ENCODE data around the gene CHAC1.

The CHAC1 gene, protein sequence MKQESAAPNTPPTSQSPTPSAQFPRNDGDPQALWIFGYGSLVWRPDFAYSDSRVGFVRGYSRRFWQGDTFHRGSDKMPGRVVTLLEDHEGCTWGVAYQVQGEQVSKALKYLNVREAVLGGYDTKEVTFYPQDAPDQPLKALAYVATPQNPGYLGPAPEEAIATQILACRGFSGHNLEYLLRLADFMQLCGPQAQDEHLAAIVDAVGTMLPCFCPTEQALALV

DNA sequence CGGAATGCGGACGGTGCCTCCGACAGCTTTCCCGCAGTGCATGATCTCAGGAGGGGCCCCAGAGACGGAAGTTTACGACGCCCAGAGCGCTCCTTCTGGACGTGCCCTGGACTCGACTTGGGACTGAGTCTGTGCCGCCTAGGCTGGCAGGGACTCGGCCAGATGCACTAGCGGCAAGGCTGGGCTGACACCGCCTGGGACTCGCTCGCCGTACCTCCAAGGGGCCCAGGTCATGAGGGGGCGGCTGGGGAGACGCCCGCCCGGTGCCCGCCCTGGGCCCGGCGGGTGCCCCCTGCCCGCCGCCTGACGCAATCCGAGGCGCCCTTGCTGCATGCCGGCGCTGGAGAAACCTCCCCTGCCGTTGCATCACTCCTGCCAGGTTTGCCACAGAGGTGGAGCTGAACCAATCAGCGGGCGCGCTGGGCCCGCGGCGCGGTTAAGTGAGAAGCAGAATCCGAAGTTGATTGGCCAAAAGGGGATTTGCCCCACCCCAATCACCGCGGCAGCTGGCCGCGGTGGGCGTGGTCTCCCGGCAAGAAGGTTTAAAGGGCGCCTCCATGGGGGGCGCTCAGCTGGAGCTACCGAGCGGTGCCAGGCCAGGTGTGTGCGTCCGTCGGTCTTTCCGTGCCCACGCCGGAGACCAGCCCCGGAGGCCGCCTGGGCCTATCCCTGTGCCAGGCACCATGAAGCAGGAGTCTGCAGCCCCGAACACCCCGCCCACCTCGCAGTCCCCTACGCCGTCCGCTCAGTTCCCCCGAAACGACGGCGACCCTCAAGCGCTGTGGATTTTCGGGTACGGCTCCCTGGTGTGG, at the start of gene CHAC1:
TSS of gene CHAC1 (plus strand) at position 571 of the 812 bp plus-strand sequence. CDS start at position 684, 113 bp downstream.
- peak; percentile 91 for DNase-seq

DNA sequence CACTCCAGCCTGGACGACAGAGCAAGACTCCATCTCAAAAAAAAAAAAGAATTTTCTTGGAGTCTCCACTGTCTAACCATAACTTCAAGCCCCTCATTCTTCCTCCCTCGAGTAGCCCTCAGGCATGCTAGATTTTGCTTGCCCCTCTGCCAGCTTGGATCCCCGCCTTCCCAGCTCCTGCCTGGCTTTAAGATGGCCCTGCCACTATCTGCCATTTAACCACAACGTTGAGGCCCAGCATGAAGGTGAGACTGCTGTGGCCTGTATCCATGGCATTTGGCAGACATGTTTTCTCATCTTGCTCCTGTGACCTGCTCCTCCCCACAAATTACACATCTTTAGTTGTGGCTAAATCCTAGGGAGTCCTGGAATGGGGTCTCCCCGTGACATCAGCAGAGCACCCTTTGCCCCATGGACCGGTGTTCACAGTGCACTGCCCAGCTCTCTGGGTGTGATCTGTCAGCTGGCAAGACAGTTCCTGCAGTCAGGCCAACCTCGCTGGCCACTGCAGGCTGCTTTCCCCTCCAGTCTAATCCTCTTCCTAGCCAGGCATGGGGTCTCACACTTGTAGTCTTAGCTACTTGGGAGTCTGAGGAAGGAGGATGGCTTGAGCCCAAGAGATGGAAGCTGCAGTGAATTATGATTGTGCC, 48.6 kb upstream of the CHAC1 start:
- peak; percentile 21 for DNase-seq

DNA sequence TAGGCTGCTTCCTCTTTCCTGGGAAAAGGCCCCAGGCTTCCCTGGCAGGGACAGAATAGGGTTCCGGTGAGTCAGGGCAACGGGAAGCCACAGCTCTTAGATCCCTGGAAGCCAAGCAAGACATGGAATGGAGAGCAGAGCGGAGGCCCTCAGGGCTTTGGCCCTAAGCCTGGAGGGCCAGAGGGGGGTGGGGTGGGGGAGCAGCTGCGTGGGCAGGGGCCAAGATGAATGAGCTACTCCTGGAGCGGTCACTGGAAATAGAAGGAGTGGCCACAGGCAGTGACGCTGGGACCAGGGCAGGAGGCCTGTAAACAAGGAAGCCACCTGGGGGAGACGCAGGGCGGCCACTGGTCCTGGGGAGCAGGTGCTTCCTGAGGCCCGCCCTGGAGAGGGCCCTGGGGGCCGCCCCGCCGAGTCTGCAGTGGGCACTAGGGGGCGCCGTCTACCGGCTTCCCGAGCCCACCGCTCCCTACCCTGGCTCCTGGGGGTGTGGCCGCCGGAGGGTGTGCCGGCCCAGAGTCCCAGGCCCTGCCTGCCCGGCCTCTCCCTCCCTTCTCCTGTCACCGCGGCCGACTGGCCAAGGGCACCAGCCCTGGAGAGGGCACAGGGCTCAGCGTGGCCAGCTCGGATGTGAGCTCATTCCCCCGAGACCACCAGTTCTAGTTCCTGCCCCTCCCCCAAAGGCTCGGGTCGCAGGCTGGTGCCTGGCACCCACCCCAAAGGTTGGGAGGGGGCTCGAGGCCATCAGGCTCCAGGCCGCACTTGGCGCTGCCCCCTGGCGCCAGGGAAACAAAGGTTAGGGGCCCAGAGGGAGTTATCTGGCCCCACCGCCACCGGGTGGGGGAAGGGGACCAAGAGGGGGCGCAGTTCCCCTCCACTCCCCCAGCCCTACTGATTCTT, 46.9 kb upstream of the CHAC1 start:
- peak; percentile 94 for DNase-seq

DNA sequence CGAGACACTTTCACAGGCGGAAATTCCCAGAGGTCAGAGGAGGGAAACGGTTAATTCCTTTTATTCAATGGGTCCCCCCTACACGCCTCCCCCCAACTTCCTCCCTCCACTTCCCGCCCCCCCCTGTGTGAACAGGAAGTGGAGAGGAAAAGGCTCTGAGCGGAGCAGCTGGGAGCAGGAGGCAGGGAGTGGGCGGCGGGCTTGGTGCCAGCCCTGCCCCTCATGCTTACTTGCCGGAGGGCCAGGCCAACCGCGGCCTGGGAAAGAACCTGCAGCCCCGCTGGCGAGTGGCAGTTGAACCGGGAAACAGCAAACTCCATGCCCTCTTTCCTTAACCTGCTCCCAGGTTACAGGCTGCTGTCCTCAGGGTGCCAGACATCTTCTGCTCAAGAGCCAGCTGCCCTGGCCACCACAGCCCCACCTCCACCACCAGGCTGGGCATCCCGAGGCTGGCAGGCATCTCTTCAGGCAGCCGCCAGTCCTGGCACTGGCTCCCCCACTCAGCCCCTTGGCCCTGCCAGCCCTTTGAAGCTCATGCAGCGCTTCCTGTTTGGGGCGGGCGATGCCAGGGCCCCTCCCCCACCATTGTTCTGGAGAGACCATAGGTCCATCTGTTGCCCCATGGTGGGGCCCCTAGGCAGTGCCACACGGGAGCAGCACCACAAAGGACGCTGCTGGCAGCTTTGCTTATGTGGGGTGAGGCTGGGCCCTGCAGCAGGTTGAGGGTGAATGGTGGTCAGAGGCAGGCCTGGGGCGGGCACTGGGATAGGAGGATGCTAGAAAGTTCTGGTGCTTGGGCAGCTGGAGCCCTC, 46.1 kb upstream of the CHAC1 start:
- peak; percentile 79 for DNase-seq

DNA sequence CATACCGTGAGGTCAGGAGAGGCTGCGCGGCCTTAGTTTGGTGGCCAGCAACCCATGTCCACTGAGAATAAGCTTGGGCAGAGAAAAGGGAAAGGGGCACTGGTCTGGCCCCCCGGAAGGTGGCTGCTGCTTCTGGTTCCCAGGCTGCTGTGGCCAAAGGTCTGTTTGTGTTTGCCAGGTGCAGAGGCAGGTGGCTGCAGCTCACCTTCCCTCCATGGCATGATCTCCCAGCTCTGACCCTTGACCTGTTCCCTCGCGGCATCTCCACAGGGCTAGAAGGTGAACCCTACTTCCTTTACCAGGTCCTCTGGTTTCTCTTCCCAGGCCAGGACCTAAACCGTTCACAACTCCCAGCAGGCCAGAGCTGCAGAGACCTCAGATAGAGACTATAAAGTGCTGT, 45.2 kb upstream of the CHAC1 start:
- peak; percentile 10 for DNase-seq

DNA sequence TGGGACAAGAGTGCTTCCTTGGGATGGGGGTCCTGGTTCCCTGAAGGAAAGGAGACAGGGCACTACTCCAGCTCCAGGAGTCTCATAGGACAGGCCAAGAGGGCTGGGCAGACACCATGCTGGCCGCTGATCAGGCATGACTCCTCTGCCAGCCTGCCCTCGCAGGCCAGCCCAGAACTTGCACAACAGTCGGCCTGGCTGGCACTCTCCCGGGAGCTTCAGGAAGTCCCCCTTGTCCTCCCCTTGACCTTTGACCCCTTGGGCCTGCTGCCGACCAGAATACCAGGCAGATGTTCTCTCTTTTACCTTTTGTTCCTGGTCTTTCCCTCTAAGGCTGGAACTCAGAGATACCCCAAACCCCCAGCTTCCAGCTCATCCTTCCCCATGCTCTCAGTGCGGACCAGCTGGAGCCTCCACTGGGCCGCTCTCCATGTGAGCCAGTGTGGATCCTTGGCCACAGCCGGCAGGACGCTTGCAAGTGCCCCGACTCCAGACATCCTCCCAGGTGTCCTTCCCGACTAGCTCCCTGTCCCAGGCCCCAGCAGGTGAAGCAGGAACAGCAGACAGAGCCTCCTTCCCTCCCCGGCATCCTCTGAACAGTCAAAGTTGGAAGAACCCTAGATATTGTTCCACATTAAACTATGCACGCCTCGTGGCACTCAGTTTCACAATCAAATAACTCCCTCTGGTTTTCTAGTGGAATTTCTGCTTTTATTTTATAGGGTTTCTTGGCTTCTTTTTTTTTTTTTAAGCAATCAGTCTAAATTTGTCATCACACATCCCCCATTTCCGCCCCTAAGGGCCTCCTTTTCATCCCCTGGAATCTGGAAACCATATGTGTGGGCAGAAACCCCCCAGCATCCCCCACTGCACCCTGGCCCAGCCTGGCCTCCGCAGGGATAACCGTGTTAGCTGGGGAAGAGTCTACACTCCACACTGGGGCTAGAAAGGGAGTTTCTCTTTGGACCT, 43.3 kb upstream of the CHAC1 start:
- peak; percentile 22 for DNase-seq

DNA sequence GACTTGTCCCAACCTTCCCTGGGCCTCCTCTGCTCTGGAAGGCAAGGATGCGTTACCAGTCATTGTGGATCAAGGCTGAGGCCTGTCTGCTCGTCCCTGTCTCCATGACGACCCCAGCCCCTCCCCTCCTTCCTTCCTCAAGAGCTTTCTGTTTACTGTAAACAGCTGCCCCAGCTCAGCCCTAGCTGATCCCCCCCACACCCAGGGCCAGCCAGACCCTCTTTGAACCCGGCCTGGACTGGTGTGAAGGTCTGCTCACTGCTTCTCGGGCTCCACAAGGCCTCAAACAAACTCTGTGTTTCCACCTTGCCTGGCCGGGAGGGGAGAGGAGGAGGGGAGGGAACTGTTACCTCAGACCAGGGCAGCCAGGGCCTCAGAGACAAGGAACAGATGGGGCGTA, 42.1 kb upstream of the CHAC1 start:
- peak; percentile 28 for DNase-seq

DNA sequence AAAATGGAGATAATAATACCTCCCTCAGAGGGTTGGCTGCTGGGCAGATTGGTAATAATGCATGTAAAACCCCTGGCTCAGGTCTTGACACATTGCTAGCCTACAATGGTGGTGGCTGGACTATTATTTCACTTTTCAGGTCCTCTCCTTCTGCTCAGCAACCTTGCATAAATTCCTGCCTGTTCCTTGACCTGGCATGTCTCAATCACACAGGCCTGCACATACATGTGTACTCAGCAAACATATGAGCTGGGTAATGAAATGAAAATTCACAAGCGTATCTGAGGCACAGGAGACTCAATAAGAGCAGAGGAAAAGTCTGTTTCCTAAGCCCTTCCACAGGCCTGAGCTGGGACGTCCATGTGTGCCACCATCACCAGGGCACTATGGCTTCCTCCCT, 41.6 kb upstream of the CHAC1 start:
- DNase-seq, result no peak

DNA sequence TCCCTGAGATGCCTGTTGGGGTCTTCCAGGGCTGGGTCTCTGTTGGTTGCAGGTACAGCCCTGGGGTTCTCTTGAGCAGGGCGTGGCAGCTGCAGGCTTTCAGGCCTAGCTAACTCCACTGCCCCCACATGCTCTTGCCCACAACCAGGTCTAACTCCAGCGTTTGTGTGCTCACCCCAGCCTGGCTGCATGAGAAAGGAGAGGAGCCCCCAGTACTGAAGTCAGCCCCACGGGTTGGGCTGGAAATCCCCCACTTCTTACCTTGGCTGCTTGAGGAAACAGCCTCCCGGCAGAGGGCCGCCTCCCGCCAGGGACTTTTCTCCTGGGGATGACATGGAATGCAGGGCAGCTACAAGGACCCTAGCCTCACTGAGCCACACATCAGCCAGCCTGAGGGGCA, 40.8 kb upstream of the CHAC1 start:
- peak; percentile 19 for DNase-seq

DNA sequence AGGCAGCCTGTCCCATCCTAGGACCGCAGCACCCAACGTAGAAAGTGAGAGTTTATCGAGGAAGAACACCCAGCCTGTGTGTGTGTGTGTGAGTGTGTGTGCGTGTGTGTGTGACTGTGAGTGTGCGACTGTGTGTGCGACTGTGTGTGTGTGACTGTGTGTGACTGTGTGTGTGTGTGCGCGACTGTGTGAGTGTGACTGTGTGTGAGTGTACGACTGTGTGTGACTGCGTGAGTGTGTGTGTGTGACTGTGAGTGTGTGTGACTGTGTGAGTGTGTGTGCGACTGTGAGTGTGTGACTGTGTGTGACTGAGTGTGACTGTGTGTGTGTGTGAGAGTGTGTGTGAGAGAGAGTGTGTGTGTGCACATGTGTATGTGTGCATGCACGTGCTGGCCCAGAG, 39.3 kb upstream of the CHAC1 start:
- DNase-seq, result no peak

DNA sequence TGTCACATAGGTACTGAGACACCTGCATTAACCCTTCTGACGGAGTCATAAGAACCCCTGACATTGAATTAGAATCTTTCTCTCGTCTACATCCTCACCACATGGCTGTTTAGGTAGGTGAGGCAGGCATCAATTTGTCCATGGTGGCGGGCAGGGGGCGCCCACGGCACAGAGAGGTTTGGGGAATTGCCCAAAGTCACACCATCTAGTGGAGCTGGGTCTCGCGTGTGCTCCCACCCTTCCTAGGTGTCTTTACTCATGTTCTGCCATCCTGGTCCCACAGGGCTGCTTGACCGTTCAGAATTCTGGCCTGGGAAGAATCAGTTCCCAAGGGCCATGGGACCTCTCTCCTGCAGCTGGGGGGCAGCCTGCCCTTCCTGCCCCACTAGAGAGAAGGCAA, 38.8 kb upstream of the CHAC1 start:
- DNase-seq, result no peak

DNA sequence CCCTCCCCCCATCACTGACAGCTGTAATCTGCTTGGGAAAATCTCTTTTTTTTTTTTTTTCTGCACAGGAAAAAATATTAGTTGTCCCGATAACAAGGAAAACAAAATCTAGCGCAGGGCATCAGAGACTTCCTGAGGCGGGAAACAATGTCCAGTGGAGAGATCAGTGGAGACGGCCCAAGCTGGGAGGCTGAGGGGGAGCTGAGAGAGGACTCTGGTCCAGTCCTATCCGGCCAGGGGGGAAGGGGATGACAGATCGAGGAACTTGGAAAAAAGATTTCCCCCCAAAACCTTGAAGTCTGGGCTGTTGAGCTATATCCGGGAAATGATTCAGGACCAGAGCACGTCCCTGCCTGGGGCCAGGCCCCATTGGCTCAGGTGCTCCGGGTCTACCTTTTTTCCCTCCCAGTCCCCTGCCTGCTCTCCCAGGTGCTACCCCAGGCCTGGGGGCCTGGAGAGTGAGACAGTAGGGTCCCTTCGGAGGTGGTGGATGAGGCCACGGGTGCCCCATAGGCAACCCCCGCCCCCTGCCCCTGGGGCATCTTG, 38.1 kb upstream of the CHAC1 start:
- DNase-seq, result no peak

DNA sequence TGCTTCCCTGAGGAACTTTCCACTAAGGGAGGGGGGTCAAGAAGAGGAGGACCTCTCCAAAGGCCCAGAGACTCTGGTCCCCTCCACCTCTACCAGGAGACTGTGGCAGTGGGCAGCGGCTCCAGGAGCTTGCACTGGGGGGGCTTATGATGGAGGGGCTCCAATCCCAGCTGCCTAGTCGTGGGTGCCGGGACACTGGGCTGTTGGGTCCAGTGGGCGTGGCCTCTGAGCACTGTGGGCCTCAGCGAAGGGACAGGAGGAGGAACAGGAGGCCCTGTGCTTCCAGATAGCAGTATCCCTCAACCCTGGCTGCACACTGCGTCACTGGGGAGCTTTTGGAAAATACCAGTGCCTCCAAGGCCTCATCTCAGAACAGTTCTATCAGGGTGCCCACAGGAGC, 37.6 kb upstream of the CHAC1 start:
- DNase-seq, result no peak

DNA sequence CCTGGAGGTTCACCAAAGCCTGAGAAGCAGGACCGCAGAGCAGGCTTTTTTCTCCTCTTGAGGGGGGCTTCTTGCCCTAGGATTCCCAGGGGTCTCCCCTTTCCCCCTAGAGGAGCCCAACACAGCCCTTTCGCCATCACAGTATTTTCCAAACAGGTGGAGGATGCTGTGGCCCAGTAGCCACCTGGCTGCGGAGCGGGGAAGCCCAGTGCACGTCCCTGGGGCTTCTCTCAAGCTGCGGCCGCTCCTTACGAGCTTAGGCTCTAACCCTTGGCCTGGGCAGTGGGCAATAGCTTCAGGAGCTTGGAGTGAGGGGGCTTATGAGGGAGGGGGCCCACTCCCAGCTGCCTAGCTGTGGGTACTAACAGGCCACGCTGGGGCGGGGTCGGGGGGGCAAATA, 35.7 kb upstream of the CHAC1 start:
- no peak for DNase-seq

DNA sequence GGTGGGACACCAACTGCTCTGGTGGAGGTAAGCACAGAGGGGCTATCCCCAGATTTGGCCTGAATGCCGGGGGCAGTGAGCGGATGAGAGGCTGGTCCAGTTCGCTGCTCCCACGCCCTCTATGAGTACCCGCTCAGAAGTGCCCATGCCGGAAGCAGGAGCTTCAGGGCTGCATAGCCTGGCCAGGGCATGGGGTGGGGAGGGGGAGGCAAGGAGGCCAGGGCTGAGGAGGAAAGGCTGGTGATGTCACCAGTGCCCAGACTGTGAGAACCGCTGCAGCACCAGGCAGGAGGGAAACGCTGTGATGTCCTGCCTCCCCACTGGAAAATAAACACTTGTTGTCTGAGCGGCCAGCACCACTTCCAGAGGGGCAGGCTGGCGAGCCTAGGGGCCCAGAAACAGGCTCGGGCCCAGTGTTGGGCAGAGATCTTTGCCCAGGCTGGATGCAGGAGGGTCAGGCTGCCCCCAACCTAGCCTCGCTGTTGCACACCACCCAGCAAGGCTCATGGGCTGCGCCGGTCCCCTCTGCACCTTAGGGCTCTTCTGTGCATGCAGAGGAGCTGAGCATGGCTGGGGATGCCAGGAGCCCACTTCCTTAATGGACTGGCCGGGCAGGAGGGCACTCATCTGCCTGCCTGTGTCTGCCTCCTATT, 35.0 kb upstream of the CHAC1 start:
- DNase-seq, result no peak

DNA sequence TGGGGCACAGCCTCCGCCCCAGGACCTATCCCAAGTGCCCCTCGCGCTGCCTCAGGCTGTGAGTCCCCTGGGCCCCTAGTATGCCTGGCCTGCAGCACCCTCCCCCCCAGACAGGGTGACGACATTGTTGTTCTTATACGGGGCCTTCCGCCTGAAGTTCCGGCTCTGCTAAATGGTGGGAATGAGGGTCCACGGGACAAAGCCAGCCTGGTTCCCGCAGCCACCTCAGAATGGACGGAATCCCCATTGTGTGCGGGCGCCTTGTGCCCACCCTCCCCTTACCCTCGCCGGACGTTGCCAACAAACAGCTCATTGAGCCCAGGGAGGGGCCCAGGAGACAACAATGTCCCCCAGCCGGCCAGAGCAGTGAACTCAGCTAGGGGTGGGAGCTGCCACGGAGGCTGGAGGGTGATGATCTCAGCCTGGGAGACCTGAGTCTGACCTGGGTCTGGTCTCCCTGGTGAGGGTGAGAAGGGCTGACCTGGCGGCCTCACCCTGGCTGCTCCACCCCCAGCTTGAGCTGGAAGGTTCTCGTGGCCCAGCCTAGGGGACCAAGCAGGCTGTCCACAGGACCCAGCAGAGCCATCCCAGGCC, 34.4 kb upstream of the CHAC1 start:
- DNase-seq, result no peak

DNA sequence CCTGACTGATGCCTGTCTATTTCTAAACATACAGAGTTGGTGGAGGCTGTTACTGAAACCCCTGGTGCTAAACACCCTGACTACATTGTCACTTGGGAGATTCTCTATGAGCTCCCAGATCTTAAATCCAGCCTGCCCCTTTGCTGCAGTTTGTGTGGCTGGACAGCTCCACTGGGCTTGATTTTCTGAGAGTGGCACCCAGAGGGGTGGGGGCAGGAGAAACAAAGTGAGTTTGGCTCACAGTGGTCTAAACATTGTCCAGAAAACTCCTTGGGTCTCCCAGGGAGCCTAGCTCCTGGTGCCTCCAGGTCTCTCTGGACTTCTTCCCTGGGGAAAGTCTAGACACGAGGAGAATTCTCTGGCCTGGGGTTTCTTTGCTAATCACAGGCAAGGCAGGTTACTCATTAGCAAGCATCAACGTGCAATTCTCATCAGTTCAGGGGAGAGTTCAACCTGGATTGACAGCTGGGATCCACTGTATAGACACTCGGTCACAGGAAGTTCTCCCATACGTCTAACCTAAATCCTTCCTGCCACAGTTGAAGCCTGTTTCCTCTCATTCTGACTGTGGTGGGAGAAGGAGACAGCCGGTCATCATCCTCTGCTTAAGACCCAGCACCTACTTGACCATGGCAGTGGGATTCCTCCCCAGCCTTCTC, 31.2 kb upstream of the CHAC1 start:
- DNase-seq, result no peak

DNA sequence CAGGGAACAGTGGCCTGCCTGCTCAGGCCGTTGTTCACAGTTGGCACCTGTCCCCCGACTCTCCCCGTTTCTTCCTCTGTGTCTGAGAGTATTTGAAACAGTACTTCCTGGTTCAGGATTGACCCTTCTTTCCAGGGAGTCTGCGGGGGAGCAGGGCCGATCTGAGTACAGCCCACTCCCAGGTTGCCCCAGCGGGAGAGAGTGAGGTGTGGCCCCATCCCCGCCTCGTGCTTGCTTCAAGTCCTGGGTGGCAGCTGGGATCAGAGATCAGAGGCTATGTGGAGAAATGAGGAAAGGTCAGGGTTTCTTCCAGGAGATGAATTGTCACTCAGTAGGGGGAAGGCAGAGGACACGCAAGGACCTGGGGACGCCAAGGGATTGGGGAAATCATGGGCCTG, 30.7 kb upstream of the CHAC1 start:
- DNase-seq, result no peak

DNA sequence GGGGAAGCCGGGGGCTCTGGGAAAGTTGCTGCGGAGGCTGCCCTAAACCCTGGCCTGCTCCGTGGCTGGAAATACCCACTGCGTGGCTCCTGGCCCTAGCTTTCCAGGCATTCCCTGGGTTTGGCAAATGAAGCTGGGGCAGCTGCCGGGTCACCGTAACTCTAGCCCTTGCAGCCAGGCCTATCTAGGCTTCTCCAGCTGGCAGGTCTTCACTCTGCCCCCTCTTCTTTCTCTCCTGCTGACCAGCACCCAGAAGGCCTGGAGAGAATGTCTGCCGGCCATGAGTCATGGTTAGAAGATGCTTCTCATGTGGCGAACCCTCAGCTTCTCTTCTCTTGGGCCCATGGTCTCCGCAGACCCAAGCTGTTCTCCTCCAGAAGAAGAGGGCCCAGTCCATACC, 29.7 kb upstream of the CHAC1 start:
- no peak for DNase-seq

Measured in right hindlimb (tissue), 1 donor.